Thoracic aorta (tissue), 2 donors: Measurements from ENCODE around the gene SALL3. TPM values are rescaled to one million over a fixed set of nuclear protein-coding genes. Genes with fewer than 3 reads are reported as not detected.

Experiments used
- ATAC-seq: fragments of 150-250 bp; one replicate; pipeline ENCODE4 v1.8.0; 2017; ENCODE audit warnings: low read depth; ENCODE audit not compliant: insufficient number of reproducible peaks, low FRiP score
- DNase-seq: peaks from one replicate; pipeline ENCODE4 v3.0.0-alpha.2; 2020; ENCODE audit warnings: low spot score
- H3K27ac ChIP-seq, 2 donors: fragments of 200-600 bp; sonication (generic); 1 replicate in 1 of 2; 2 replicates in 1 of 2; pipeline ENCODE4 v1.5.1; 2016; ENCODE audit warnings: mild to moderate bottlenecking in 2 of 2, moderate library complexity in 2 of 2
- H3K27me3 ChIP-seq: fragments of 200-600 bp; sonication (generic); replicated peaks from 2 replicates; pipeline ENCODE4 v1.6.0; 2016; ENCODE audit warnings: mild to moderate bottlenecking; ENCODE audit not compliant: insufficient read depth
- H3K36me3 ChIP-seq: fragments of 200-600 bp; sonication (generic); one replicate; pipeline ENCODE4 v1.5.1; 2016
- H3K4me1 ChIP-seq, 2 donors: fragments of 200-600 bp; sonication (generic); 1 replicate in 1 of 2; 2 replicates in 1 of 2; pipeline versions ENCODE4 v1.5.1 to v1.6.0; 2016; ENCODE audit warnings: low read depth in 2 of 2, mild to moderate bottlenecking in 1 of 2; ENCODE audit not compliant: control insufficient read depth in 1 of 2
- H3K4me3 ChIP-seq: fragments of 200-600 bp; sonication (generic); 2 replicates; pipeline ENCODE4 v1.5.1; 2016; ENCODE audit warnings: mild to moderate bottlenecking
- H3K9me3 ChIP-seq: fragments of 200-600 bp; sonication (generic); 2 replicates; pipeline ENCODE4 v1.5.1; 2016
- CTCF ChIP-seq: fragments of 200-600 bp; sonication (generic); IDR thresholded peaks from one replicate; pipeline ENCODE4 v1.5.1; 2019; ENCODE audit warnings: antibody characterized with exemption
- total RNA-seq, 2 donors: library from RNA; depleted of rRNA; stranded (reverse); fragments of >200 nt; gene quantifications; one replicate each; pipeline versions ENCODE4 v1.1.0 to v1.2.3, GENCODE V29; 2016

The SALL3 gene
- total RNA-seq, 2 donors from 2014 or later: not detected

- Histone ChIP-seq H3K4me1 (no peaks in the 10 kb centered on the region), H3K4me3 (no peak overlapping the region), H3K36me3 (no peaks in the 10 kb centered on the region), H3K9me3 (no peaks in the 10 kb centered on the region), H3K27ac (no peak overlapping the region), H3K27me3 (no peaks in the 10 kb centered on the region)
- ATAC-seq: no peak
- TF ChIP-seq CTCF: no peak
- DNase-seq: no peak
Measured at GRCh38 chr18:79047556-79048244, 68.1 kb downstream of the SALL3 start.

GRCh38 chr18:79048245-79048632 is 68.6 kb downstream of the SALL3 start:
- no peaks in the 10 kb centered on the region for H3K36me3 ChIP-seq
- H3K4me1 ChIP-seq: no peaks in the 10 kb centered on the region
- H3K9me3 ChIP-seq: no peaks in the 10 kb centered on the region
- DNase-seq (no peak), ATAC-seq (no peak)
- no peaks in the 10 kb centered on the region for H3K27me3 ChIP-seq
- TF ChIP-seq CTCF: no peak
- H3K27ac ChIP-seq: no peak overlapping the region
- H3K4me3 ChIP-seq: no peak overlapping the region

- H3K27me3 ChIP-seq: no peaks in the 10 kb centered on the region
- no peaks in the 10 kb centered on the region for H3K9me3 ChIP-seq
- no peak for TF ChIP-seq CTCF
- no peak overlapping the region for H3K27ac ChIP-seq
- no peaks in the 10 kb centered on the region for H3K4me1 ChIP-seq
- DNase-seq (no peak), ATAC-seq (no peak)
- H3K36me3 ChIP-seq: no peaks in the 10 kb centered on the region
- H3K4me3 ChIP-seq: no peak overlapping the region
Measured at GRCh38 chr18:79049506-79049905, 69.9 kb downstream of the SALL3 start.

Other genes with a start within 250 kb of the SALL3 start
- gene ATP9B, start 89.6 kb downstream of the SALL3 start, total RNA-seq: 10 to 100 TPM; 22.5 to 72.9 TPM